GM06990 (cell line): Measurements from ENCODE around the gene ITPRID2.

ENCODE experiments used
- DNase-seq: peaks from one replicate; pipeline ENCODE4 v3.0.0-alpha.2; 2011; ENCODE audit not compliant: insufficient read length; ENCODE audit errors: extremely low read depth
- H3K27me3 ChIP-seq: replicated peaks from 2 replicates; pipeline ENCODE4 v1.6.0; 2011; ENCODE audit warnings: low read length; ENCODE audit not compliant: control insufficient read depth, insufficient read depth
- H3K36me3 ChIP-seq: 2 replicates; pipeline ENCODE4 v1.5.1; 2011; ENCODE audit warnings: low read length; ENCODE audit not compliant: control insufficient read depth, insufficient read depth
- H3K4me3 ChIP-seq: replicated peaks from 2 replicates; pipeline ENCODE4 v1.5.1; 2011; ENCODE audit warnings: low read depth, mild to moderate bottlenecking, control low read depth, low read length
- TF ChIP-seq, protein P1 (sequence below): IDR thresholded peaks from 2 replicates; pipeline ENCODE4 v1.5.1; 2011; ENCODE audit warnings: low read length, control low read depth, mild to moderate bottlenecking, inconsistent platforms; ENCODE audit not compliant: insufficient read depth, poor library complexity, severe bottlenecking

ITPRID2 gene

GRCh38 chr2:181882246-181883020 lies 9.1 kb upstream of the ITPRID2 start:
- H3K27me3 ChIP-seq, result no peaks in the 10 kb centered on the region
- DNase-seq, result no peak

DNA sequence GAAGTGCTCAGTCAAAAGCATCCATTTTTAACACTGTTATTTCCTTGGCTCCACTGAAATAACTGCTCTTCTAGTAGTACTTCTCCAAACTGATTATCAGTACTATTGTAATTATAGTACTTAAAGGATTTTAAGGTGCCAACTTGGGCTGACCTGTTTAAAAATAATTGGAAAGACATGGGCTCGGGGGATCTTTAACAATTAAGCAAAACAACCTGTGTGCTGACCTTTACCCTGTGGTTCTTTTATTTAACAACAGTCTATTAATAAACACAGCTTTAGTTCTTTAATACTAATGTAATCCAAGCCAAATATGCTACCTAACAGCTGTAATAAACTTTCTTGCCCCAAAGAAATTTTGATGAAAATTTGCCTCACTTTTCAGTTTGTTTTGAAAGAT lies 6.9 kb upstream of the ITPRID2 start:
- DNase-seq, result no peak
- TF ChIP-seq, protein P1, sequence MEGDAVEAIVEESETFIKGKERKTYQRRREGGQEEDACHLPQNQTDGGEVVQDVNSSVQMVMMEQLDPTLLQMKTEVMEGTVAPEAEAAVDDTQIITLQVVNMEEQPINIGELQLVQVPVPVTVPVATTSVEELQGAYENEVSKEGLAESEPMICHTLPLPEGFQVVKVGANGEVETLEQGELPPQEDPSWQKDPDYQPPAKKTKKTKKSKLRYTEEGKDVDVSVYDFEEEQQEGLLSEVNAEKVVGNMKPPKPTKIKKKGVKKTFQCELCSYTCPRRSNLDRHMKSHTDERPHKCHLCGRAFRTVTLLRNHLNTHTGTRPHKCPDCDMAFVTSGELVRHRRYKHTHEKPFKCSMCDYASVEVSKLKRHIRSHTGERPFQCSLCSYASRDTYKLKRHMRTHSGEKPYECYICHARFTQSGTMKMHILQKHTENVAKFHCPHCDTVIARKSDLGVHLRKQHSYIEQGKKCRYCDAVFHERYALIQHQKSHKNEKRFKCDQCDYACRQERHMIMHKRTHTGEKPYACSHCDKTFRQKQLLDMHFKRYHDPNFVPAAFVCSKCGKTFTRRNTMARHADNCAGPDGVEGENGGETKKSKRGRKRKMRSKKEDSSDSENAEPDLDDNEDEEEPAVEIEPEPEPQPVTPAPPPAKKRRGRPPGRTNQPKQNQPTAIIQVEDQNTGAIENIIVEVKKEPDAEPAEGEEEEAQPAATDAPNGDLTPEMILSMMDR, result no peak
- Histone ChIP-seq H3K4me3 (no peak overlapping the region), H3K27me3 (no peaks in the 10 kb centered on the region), H3K36me3 (no peaks in the 10 kb centered on the region)

More at GRCh38 chr2:181882246-181883020, 9.1 kb upstream of the ITPRID2 start:
- Histone ChIP-seq H3K4me3 (no peak overlapping the region), H3K36me3 (no peaks in the 10 kb centered on the region)
- TF ChIP-seq, protein P1, result no peak

- Histone ChIP-seq H3K4me3 (no peak overlapping the region), H3K27me3 (no peaks in the 10 kb centered on the region), H3K36me3 (no peaks in the 10 kb centered on the region)
- TF ChIP-seq, protein P1, result no peak
- DNase-seq, result no peak
Measured at GRCh38 chr2:181885096-181885495, 6.4 kb upstream of the ITPRID2 start.

DNA sequence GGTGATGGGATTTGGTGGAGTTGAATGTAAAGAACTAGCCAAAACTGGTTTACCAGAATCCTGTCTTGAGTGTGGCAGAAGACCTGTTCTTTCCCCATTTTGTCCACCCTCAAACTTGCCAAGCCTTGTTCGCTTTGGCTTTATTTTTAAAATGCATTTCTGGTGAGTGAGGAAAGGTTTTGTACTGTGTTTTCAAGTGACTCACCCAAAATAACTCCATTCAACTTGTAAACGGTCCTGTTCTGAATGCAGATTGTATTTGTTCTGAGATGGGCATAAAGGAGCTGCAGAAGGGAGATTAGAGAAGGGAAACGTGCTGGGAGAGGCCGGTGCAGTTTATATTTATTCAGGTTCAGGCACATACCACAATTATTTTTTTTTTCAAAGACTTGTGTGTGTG lies 5.3 kb upstream of the ITPRID2 start:
- Histone ChIP-seq H3K4me3 (no peak overlapping the region), H3K36me3 (no peaks in the 10 kb centered on the region), H3K27me3 (no peaks in the 10 kb centered on the region)
- TF ChIP-seq, protein P1, result no peak
- DNase-seq, result no peak

DNA sequence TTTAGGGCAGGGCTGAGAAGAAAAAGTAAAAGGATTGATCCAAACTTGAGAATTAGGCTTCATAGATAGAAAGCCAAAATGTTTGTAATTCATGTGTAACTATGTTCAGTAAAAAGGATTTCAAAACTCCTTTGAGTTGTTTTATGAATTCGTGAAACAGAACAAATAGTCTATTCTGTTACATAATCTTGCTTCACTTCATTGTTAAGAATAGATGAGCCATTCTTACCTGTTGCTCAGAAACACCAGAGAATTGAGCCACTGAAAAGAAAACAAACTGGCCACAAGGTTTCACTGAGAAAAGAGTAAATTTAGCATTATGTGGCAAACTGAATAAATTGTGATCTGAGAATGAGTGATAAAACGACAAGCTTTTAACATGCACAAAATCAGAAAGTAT lies 4.5 kb upstream of the ITPRID2 start:
- no peaks in the 10 kb centered on the region for H3K27me3 ChIP-seq
- DNase-seq, result no peak
- TF ChIP-seq, protein P1, result no peak

More for the DNA sequence above, 4.5 kb upstream of the ITPRID2 start:
- Histone ChIP-seq H3K4me3 (no peak overlapping the region), H3K36me3 (no peaks in the 10 kb centered on the region)
